NCI-H2227 (cell line): ENCODE results near the gene IL36A.

ENCODE experiments used
- DNase-seq: peaks from one replicate; lab custom pipeline; 2025; ENCODE audit not compliant: unreplicated experiment; lab: John Stamatoyannopoulos, UW

Gene IL36A, protein sequence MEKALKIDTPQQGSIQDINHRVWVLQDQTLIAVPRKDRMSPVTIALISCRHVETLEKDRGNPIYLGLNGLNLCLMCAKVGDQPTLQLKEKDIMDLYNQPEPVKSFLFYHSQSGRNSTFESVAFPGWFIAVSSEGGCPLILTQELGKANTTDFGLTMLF

DNA sequence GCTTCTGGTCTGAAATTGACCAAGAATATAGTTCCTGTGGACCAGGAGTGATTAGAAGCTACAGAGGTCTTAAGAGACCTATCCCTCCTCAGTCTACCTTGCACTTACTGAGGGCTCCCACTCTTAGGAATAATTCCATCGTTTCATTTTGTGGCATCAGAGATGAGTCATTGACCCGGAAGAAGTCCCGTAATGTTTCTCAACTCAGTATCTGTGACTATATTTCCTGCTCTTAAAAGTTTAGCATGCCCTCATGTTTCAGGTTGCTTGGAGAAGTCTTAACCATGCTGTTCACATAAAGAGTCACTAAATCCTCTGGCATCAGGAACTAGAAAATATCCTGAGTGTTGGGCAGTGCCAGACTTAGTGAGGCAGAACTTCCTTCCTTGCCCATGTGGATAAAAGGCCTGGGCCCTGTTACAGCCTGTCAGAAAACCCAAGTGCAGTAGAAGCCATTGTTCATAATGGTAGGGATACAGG is at the start of gene IL36A:
Gene IL36A, plus strand, starts transcription at position 430 of the 480 bp plus-strand sequence. CDS start 413 bp downstream, outside the sequence.
- no peak for DNase-seq

DNA sequence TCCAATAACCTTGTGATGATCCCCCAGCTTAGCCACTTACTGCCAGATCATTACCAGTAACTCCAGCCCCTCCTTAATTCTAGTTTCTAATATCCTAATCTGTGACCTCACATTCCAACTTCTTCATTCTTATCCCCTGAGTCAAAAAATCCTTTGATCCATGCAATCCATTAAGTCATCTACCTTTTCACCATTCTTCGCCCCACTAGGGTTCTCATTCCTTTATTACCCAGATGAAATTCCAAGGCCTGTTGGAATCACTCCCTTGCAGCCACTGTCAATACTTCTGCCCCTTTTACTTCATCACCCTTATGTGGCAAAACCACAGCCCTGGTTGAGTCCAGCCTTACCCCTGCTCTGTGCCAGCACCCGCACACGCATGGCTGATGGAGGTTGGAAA is 47.7 kb upstream of the IL36A start:
- no peak for DNase-seq

DNA sequence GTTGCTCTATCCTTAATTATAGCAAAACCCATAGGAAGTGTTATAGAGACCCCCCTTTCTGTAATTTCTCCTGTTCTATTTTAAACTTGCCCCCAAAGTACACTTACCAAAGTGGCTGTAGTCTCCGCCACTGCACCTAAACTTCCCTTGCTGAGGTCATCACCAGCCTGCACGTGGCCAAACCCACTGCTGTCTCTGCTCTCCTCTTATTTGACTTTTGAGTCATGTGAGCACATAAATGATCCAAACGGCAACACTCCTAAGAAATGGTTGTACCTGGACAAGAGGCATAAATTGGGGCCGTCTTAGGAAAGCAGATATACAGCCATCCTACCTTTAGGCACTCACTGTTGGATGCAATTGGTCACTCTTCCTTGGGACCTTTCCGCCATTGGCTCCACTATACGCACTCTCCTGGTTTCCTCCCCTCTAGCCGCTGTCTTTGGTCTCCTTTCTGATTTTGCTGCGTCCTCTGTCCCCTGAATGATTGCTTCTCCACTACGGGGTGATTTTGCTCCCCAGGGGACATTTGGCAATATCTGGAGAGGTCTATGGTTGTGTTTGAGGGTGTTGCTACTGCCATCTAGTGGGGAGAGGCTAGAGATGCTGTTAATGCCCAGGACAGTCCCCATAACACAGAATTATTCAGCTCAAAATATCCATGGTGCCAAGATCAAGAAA is 46.7 kb upstream of the IL36A start:
- peak; percentile 71 for DNase-seq

DNA sequence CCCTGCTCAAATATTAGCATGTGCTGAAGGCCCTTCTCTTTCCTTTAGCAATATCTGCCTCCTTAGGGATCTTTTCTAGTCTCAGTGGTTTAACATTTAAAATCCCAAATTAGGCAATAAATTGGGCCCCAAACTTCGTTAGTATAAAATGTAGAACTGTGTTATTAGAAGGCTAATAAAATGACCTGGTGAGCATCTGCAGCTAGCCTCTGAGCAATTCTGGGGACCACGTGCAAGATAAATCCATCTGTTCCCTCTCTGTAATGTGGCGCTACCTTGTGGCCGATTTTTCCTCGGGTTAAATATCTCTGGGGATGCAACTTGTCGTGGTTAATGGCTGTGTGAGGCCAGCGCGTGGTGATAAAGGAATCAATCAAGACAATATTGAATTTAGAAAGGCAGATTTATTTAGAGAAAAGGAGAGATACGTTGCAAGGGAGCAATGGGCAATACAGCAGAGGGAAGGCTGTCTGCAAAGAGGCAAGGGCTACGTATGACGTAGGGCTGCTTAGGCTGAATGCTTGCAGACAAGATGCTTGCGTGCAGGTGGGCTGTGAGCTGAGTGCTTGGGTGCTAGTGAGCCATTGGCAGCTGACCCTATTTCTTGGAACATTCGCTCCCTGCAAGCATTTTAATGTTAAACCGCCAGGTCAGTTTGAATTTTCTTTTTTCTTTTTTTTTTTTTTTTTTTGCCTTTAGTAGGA is 46.0 kb upstream of the IL36A start:
- DNase-seq: peak; percentile 52

DNA sequence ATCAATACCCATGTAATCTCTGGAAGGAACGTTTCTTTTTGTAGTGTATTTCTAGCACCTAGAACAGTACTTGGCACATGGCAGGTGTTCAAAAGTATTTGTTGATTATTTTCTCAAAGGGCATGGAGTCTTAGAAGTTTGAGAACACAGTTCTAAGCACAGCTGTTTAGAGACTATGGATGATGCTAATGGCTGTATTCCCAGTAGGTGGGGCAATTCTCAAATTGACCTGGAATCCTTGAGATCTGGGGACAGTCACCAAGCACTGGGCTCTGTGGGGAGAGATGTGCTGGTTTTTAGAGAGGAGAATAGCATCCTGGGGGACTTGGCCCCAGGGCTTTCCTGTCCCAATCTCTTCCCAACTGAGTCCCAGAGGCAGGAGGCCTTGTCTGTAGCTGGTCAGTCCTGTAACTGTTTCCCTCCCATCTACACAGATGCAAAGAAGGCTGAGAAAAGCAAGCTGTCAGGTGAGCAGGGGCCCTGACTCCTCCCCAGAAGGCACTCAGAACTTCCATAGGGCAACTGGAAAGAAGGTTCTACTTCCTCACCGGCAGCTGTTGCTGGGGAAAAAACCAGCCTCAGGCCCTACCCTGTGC is 44.9 kb upstream of the IL36A start:
- no peak for DNase-seq

DNA sequence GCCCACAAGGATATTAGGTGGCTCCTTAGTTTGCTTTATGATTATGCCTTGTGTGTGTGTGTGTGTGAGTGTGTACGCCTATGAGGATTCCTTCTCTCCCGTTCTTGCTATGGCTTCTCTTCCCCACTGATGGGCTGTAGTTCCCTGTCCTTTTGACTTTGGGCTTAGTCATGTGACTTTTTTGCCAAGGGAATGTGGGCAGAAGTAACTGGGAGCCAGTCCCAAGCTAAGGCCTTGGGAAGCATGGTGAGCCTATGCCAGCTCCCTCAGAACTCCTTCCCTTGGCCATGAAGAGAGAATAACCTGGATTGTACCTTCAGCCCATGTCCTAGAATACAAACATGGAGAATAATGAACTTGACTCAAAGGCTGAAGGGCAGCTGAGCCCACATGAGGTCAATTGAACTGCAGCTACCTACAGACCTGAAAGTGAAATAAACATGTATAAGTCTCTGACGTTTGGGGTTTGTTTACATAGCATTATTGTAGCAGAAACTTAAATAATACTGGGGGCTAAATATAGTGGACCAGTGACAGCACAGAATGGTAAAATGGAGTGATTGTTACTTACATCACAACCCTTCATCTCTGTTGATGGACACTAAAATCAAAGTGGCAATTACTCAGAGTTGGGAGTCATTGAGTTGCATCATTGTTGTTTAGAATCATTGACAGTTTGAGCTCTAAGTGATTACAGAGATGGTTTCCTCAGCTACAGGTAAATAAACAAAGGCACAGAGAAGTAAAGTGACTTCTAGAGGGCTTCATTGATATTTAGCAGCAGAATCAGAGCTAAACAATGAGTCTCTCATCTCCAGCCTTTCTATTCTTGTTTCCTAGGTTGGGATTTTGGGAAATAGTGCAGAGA is 42.7 kb upstream of the IL36A start:
- DNase-seq: no peak

DNA sequence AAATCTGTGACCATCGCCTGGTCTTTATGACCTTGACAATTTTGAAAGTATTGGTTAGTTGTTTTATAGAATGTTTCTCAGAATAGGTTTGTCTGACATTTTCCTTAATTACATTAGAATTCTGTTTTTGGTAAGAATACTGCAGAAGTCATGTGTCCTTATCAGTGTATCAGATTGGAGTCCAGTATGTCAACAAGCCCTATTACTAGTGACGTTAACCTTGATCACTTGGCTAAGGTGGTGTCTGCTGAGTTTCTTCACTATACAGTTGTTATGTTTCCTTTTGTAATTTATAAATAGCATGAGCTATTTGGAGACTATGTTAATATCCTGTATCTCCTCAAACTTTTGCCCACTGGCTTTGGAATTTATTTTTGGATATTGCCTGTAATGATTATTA is 38.2 kb upstream of the IL36A start:
- no peak for DNase-seq

DNA sequence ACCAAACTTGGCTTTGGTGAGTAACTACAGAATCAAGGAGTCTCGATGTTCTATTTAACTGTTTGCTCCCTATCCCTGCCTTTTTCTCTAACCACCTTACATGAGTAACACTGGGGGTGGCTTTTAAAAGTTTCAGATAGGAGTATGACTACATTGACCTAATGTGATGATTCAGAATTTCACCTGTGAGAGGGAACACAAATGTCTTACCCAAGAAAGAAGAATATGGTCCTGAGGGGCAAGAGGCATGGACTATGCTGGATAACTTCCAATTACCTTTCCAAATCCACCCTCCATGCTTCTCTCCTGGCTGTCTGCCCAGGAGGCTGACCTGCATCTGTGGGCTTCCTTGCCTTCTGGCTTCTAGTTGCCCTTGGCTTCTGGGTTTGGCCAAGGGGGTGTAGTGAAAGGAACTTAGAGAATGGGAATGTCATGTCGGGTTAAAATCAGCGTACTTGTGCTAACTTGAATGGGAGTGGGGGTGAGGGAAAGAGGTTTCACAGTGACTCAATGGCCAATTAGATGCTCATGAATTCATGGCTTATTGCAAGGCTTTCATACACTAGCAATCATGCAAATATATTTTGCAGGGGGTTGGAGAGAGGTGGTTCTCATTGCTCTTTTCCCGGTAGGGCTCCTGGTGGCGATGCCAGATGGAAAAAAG is 32.7 kb upstream of the IL36A start:
- DNase-seq: no peak

DNA sequence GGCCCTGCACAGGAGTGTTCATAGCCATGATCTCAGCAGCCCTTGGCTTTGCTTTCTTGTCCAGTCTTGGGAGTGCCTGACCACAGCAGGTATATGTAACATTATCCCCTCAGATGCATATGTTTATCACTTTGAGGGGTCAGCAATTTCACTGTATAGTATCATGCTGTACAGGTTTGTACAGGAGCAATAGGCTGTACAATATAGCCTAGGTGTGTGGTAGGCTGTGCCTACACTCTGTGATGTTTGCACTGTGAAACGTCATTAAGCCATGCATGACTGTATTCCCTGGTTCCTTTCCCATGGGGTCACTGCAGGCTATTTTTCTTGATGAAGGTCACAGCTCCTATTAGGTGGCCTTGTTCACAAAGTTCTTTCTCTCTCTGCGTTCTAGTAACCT is 32.1 kb upstream of the IL36A start:
- DNase-seq: no peak

DNA sequence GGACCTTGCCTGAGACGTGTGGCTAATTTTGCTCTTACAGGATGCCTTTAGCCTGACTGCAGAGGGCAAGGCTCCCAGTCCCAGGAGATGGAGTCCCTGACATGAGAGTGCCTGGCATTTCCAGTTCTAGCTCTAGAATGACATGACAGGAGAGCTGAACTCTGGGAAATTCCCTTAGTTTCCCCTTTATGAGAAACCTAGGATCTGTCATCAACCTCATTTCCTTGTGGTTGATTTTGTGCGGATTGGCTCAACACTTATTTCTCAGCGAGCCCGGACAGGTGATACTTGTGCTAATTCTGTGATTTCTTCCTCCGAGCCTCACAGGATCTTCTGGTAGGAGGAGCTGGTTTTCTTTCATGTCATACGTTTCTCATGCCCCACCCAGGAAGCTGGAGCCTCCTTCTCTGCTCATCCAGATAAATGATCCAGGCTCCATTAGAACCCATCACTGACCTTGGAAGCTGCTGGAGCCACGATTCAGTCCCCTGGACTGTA is 27.7 kb upstream of the IL36A start, which contains the start of gene IL36G:
Gene IL36G, plus strand, starts transcription at position 448 of the 498 bp plus-strand sequence. CDS start 633 bp downstream, outside the sequence.
- no peak for DNase-seq

DNA sequence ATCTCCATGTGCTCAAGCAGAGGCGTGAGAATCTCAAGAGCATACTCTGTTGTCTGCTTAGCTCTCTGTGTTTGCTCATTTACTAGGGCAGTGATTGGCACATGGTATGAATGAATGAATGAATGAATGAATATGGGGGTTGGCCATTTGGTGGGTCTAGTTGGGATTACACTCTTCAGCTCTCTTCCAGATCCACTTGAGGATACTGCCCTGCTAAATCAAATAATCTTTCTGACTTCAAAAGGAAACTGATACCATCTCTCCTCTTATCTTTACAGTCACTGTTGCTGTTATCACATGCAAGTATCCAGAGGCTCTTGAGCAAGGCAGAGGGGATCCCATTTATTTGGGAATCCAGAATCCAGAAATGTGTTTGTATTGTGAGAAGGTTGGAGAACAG is 25.5 kb upstream of the IL36A start:
- no peak for DNase-seq

DNA sequence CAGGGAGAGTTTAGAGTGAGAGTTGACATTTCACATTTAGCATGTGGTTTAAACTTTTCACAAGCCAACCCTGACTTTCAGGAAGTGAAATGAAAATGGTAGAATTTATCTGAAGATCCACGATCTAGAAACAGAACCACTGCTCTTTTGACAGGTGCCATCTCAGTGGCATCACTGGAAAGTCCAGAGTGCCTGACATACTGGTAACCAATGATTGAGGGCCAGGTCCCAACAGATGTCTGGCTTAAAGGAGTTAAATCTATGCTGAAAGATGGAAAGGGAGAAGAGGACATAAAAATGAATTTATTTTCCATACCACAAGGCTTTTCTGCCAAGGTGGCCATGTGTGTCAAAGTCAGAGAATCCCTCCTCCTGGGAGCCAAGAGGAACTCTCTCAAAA is 24.7 kb upstream of the IL36A start:
- no peak for DNase-seq

DNA sequence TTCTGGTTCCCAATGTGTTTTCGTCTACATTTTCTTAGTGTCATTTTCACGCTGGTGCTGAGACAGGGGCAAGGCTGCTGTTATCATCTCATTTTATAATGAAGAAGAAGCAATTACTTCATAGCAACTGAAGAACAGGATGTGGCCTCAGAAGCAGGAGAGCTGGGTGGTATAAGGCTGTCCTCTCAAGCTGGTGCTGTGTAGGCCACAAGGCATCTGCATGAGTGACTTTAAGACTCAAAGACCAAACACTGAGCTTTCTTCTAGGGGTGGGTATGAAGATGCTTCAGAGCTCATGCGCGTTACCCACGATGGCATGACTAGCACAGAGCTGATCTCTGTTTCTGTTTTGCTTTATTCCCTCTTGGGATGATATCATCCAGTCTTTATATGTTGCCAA is 20.2 kb upstream of the IL36A start:
- no peak for DNase-seq

DNA sequence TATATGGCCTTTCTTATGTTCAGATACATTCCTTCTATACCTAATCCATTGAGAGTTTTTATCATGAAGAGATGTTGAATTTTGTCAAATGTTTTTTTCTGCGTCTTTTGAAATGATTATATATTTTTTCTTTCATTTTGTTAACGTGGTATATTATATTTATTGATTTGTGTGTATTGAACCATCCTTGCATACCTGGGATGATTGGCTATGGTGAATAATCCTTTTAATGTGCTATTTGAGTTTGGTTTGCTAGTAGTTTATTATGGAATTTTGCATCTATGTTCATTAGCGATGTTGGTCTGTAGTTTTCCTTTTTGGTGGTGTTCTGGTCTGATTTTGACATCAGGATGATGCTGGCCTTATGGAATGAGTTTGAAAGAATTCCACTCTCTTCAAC is 15.6 kb upstream of the IL36A start:
- DNase-seq: no peak

DNA sequence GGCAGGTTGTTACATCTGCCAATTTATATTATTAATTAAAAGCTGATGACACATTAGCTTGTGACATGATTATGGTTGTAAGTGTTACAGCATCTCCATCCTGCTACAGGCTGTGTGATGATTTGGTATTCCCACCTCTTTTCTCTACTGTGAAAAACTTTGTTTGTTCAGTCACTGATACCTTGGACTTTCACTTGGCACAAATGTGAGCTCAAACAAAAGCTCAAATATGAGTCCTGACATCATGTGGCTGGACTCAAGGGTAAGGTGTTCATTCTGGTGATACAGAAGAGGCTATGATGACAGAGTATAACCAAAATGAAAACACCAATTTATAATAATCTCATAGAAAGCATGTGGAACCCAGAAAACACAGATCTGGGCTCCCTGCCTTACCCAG is 11.4 kb upstream of the IL36A start:
- DNase-seq: no peak

DNA sequence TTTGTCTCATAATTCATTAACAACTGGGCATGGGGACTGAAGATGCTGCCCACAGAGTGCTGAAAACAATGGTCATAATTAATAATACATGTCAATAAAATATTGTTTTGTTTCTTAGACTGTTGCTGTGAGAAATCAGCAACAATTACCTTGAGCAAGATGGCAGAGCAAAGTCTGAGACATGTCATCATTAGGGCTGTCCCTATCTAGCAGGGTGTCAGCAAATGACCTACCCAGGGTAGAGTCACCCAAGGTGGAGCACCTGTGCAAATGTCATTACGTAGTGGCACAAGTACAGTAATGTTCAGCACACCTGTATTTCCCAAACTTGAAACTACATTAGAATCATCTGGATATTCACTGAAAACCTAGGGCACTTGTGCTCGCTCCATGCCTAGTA is 10.6 kb upstream of the IL36A start:
- DNase-seq: no peak

DNA sequence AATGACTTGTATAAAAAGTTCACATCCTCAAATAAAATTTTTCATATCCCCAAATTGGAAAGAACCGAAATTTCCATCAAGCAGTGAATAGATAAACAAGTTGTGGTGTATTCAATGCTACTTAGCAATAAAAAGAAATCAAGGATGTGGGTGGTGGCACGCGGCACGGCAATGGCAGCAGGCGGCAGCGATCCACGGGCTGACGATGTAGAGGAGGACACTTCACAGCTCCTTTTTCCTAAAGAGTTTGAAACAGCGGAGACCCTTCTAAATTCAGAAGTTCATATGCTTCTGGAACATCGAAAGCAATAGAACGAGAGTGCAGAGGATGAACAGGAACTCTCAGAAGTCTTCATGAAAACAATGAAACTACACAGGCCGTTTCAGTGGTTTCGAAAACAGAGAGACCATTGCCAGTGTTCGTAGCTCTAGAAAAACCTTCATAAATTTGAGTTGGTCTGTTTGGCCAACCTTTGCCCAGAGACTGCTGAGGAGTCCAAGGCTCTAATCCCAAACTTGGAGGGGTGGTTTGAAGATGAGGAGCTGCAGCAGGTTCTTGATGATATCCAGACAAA is 9.8 kb upstream of the IL36A start:
- no peak for DNase-seq

DNA sequence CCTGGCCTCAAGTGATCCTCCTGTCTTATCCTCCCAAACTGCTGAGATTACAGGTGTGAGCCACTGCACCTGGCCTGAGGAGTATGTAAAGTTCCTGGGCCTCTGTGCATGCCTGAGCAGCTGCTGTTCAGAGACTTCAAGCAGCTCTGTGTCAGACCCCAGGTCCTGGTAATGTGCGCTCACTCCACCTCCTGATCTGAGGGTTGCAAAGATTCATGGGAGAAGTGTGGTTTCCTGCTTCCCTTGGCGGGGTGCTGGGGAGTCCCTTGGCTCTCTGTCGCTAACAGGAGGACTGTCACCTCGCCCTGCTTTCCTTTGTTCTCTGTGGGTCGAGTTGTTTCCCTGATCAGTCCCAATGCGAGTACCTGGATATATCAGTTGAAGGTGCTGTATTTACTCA is 8.6 kb upstream of the IL36A start:
- no peak for DNase-seq

DNA sequence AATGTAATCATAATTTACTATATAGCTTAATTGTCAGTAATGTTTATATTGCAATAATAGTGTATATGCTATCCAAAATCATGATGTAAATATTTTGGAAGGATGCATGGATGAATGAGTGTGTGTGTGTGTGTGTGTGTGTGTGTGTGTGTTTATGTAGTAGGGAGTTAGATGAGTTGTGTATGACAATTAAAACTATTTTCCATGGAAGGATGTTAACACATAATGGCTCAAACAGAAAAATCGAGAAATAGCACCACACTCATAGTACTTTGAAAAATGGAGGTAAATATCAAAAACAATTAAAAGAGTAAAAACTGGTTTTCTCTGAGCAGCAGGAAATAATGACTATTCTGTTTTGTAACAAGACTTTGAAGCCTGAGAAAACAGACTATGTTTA is 8.1 kb upstream of the IL36A start:
- no peak for DNase-seq

DNA sequence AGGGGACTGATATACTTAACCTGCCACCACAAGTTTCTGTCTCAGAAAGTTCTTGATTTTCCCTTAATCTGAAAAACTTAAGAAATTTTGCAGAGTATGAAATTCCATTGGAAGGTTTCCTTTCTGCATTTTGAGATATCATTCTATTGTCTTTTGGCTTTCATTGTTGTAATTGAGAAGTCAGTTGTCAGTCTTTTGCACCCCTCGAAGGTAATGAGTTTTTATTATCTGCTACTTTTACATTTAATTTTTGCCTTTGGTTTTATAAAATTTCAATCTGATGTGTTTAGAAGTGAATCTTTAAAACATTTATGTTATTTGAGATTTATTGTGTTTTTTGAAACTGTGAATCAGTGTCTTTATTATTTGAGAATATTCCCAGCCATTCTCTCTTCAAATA is 4.8 kb upstream of the IL36A start:
- no peak for DNase-seq
